Panc1 (cell line): ENCODE measurements around the gene KCNJ11.

Experiments
- CTCF ChIP-seq: fragments of 450-650 bp; IDR thresholded peaks from 2 replicates; pipeline ENCODE4 v1.5.1; 2017; ENCODE audit warnings: mild to moderate bottlenecking
- REST ChIP-seq, 2 experiments: IDR thresholded peaks; 2 replicates each; pipeline ENCODE4 v1.6.1; 2011 to 2012; ENCODE audit warnings: low read depth in 2 of 2, control low read depth in 1 of 2, low read length in 1 of 2, mild to moderate bottlenecking in 1 of 2, moderate library complexity in 1 of 2; ENCODE audit not compliant: insufficient read depth in 1 of 2

- TF ChIP-seq CTCF, result peak; percentile 93
- no peak for TF ChIP-seq REST (IDR thresholded peaks at IDR 0.05; ENCODE audit: insufficient read depth in 1 of 2, low read depth in 2 of 2, low read length in 1 of 2)
Observed at GRCh38 chr11:17384002-17384511, 4.4 kb downstream of the KCNJ11 start.
